K562 treated with DMSO at 1 percent for 24 hours (cell line): ENCODE results near the gene TMEM130. TPM values are rescaled to one million over a fixed set of nuclear protein-coding genes. Genes with fewer than 3 reads are reported as not detected.

Experiments
- total RNA-seq: library from RNA; unstranded; fragments of 300-600 nt; gene quantifications from 2 replicates; pipeline ENCODE4 v1.2.3, GENCODE V29; 2022; ENCODE audit warnings: low read depth; ENCODE audit not compliant: insufficient read depth

Gene TMEM130, protein sequence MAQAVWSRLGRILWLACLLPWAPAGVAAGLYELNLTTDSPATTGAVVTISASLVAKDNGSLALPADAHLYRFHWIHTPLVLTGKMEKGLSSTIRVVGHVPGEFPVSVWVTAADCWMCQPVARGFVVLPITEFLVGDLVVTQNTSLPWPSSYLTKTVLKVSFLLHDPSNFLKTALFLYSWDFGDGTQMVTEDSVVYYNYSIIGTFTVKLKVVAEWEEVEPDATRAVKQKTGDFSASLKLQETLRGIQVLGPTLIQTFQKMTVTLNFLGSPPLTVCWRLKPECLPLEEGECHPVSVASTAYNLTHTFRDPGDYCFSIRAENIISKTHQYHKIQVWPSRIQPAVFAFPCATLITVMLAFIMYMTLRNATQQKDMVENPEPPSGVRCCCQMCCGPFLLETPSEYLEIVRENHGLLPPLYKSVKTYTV
- total RNA-seq: not detected in 2 replicates

DNA sequence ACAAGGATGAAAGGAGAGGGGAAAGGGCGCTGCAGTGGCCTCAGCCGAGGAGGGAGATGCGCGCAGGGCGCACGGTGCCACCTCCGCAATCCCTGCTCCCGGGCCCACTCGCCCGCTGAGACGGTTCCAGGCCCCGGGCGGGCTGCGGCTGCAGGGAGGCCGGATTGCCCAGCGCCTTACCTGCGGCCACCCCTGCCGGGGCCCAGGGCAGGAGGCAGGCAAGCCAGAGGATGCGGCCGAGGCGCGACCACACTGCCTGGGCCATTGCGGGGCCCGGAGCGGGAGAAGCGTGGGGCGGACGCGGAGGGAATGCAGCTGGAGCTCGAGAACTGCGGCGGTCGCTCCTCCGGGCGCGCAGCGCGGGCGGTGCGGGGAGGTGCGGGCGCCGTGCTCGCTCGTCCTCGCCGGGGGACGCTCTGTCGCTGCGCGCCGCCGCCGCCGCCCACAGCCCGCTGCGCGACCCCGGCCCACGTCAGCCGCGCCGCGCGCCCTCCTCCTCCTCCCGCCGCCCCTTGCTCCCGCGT, at the start of gene TMEM130:
TSS of gene TMEM130 (minus strand) at position 418 of the 524 bp plus-strand sequence. CDS start at position 265, 153 bp downstream.

DNA sequence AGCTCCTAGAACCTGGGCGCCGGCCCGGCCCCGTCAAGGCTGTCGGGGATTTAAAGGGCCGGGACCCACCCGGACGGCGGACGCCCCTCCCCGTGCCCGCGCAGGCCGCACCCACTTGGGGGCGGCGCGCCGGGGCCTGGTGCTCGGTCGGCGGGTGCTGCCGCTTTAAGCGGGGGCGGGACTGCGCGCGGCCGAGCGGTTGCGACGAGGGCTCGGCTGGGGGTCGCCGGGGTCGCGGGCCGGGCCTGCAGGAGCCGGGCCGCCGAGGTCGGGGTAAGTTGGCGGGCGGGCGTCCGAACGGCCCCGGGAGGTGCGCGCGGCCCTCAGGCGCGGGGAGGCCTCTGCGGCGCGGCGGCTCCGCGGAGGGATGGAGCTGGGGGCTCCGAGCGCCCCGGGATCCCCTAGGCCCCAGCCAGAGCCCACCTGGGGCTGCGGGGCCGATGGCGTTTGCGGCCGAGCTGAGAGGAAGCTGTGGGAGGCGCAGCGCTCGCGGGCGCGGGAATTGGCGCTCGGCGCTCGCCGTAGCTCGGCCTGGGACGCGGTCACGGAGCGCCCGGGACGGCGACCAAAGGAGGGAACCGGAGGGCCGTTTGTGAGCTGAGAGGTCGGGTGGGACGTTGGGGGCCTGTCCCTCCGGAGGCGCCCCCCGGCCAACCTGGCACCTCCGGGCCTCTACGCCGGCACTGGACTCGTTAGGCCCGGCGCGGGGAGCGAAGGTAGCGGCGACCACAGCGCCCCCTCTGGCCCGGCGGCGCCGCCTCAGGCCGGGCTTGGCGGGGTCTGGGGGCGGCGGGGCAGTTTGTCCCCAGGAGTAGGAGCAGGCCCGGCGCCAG, 8.8 kb upstream of the TMEM130 start, which contains the start of gene TRRAP:
TSS of gene TRRAP (plus strand) at position 168 of the 833 bp plus-strand sequence. CDS start 2,619 bp downstream, outside the sequence.

Other genes starting within 250 kb of the TMEM130 start
- gene TRRAP, start 8.5 kb upstream of the TMEM130 start, total RNA-seq: 31.9 and 34.8 TPM in 2 replicates